GM06990 (cell line): ENCODE measurements around the gene NCAPD2.

Experiments used
- DNase-seq: peaks from one replicate; pipeline ENCODE4 v3.0.0-alpha.2; 2011; ENCODE audit not compliant: insufficient read length; ENCODE audit errors: extremely low read depth
- H3K27me3 ChIP-seq: replicated peaks from 2 replicates; pipeline ENCODE4 v1.6.0; 2011; ENCODE audit warnings: low read length; ENCODE audit not compliant: control insufficient read depth, insufficient read depth
- H3K36me3 ChIP-seq: 2 replicates; pipeline ENCODE4 v1.5.1; 2011; ENCODE audit warnings: low read length; ENCODE audit not compliant: control insufficient read depth, insufficient read depth
- H3K4me3 ChIP-seq: replicated peaks from 2 replicates; pipeline ENCODE4 v1.5.1; 2011; ENCODE audit warnings: low read depth, mild to moderate bottlenecking, control low read depth, low read length
- CTCF ChIP-seq: IDR thresholded peaks from 2 replicates; pipeline ENCODE4 v1.5.1; 2011; ENCODE audit warnings: low read length, control low read depth, mild to moderate bottlenecking, inconsistent platforms; ENCODE audit not compliant: insufficient read depth, poor library complexity, severe bottlenecking

Gene NCAPD2

GRCh38 chr12:6540181-6540877, 46.4 kb downstream of the NCAPD2 start:
- peaks cover 38% of the 10 kb centered on the region for H3K36me3 ChIP-seq
- DNase-seq, result peak; percentile 69

DNA sequence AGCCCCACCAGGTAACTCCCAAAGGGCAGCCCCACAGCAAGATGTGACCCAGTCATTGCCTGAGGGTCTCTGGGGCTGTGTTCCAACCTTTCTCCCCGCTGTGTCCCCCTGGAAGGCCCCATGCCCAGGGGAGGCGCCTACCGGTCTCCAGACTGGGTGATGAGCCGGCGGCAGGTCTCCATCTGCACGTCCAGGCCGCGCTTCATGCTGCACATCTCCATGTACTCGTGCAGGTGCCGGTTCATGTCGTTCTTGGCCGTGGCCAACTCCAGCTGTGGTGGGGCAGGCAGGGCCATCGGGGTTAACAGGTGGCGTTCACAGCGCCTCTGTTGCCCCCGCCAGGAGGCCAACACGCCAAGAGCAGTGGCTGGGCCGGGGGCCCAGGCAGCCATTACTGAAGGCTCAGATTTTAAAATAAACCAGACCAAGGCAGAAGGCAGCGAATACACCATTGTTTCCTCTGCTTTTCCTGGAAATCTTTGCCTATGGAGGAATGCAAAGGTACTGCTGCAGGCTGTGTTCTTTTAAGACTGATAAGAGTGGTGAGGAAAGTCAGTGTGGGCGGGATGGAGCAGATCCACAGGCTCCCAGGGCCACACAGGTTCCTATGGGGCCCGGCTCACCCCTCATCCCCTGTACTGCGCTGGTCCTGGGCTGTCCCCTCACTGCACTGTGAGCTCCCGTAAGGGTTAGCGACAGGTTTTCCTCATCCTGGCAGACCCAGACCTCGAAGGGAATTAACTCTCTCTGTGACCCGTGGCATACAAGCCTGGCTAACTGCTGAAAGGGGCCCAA, 47.7 kb downstream of the NCAPD2 start:
- DNase-seq, result no peak
- no peak for TF ChIP-seq CTCF
- Histone ChIP-seq H3K36me3 (peaks cover 32% of the 10 kb centered on the region), H3K27me3 (no peaks in the 10 kb centered on the region), H3K4me3 (no peak overlapping the region)

More at GRCh38 chr12:6540181-6540877, 46.4 kb downstream of the NCAPD2 start:
- TF ChIP-seq CTCF, result no peak
- no peaks in the 10 kb centered on the region for H3K27me3 ChIP-seq
- no peak overlapping the region for H3K4me3 ChIP-seq

GRCh38 chr12:6542209-6543009, 48.5 kb downstream of the NCAPD2 start:
- Histone ChIP-seq H3K36me3 (peaks cover 25% of the 10 kb centered on the region), H3K27me3 (no peaks in the 10 kb centered on the region), H3K4me3 (no peak overlapping the region)
- DNase-seq, result no peak
- no peak for TF ChIP-seq CTCF

DNA sequence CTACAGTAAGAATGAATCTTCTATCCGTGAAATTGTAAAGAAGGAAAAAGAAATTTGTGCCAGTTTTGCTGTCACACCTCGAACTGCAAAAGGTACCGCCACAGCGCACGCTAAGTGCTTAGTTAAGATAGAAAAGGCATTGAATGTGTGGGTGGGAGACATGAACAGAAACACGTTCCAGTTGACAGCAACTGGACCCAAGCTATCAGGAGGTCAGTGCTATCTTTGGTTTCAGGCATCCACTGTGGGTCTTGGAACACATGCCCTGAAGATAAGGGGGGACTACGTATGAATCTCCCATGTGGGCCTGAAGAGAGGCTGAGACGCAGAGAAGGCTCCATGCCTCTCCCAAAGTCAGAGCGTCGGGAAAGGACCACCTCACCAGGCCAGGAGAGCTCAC, 52.1 kb downstream of the NCAPD2 start:
- no peak for TF ChIP-seq CTCF
- Histone ChIP-seq H3K27me3 (no peaks in the 10 kb centered on the region), H3K4me3 (no peak overlapping the region), H3K36me3 (peaks cover 35% of the 10 kb centered on the region)
- no peak for DNase-seq

DNA sequence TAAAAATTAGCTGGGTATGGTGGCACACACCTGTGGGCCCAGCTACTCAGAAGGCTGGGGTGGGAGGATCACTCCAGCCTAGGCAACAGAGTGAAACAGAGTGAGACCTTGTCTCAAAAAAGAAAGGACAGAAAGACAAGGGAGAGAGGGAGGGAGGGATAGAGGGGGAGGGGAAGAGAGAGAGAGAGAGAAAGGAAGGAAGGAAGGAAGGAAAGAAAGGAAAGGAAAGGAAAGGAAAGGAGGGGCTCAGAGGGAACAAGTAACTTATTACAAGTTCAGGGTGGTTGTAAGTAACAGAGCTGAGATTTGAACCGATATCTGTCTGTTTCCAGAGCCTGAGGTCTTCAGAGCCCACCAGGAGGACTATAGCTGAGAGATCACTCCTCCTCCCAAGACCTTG, 53.7 kb downstream of the NCAPD2 start:
- Histone ChIP-seq H3K4me3 (no peak overlapping the region), H3K36me3 (peaks cover 34% of the 10 kb centered on the region), H3K27me3 (no peaks in the 10 kb centered on the region)
- no peak for TF ChIP-seq CTCF
- no peak for DNase-seq
